GM18502 (cell line): ENCODE measurements around the gene NUDT5.
A peak's percentile ranks its signal among the peaks of the same experiment; 100 is the strongest.
"Not testable (repeated sequence)": the region's sequence is repeated elsewhere in the genome, so short reads cannot be mapped to it uniquely, and the experiment has no call there.

Experiments
- ATAC-seq: cut with Tn5 transposase; IDR thresholded peaks from one replicate; pipeline ENCODE4 v1.9.1; 2021; ENCODE audit warnings: mild to moderate bottlenecking; ENCODE audit not compliant: unreplicated experiment, poor library complexity

Gene NUDT5

GRCh38 chr10:12195603-12196506 is at the start of gene NUDT5, which contains the start of gene CDC123:
NUDT5 (minus strand) TSS chr10:12195891; CDS start chr10:12186291, 9,600 bp downstream.
CDC123 (plus strand) TSS chr10:12196188; CDS start chr10:12196246, 58 bp downstream.
- ATAC-seq, result peak; percentile 90

GRCh38 chr10:12243864-12244620 is 48.4 kb upstream of the NUDT5 start:
- ATAC-seq, result peak; percentile 48

GRCh38 chr10:12241810-12242529 is 46.3 kb upstream of the NUDT5 start:
- ATAC-seq, result peak; percentile 51

- ATAC-seq, result no peak
These were observed 43.1 kb upstream of the NUDT5 start for GRCh38 chr10:12238821-12239220.

- ATAC-seq, result no peak
These were observed 41.9 kb upstream of the NUDT5 start for GRCh38 chr10:12237265-12238220.

- ATAC-seq, result no peak
These were observed 40.1 kb upstream of the NUDT5 start for GRCh38 chr10:12235796-12236195.

- ATAC-seq, result no peak
These were observed 39.5 kb upstream of the NUDT5 start for GRCh38 chr10:12235116-12235694.

GRCh38 chr10:12234687-12235086 is 39.0 kb upstream of the NUDT5 start:
- ATAC-seq, result not testable (repeated sequence)

- no peak for ATAC-seq
These were observed 33.2 kb upstream of the NUDT5 start for GRCh38 chr10:12228851-12229250.

GRCh38 chr10:12226438-12226837 is 30.7 kb upstream of the NUDT5 start:
- ATAC-seq, result not testable (repeated sequence)

GRCh38 chr10:12225444-12225843 is 29.8 kb upstream of the NUDT5 start:
- ATAC-seq, result no peak

GRCh38 chr10:12221323-12222298 is 25.9 kb upstream of the NUDT5 start:
- ATAC-seq, result no peak

- no peak for ATAC-seq
These were observed 23.3 kb upstream of the NUDT5 start for GRCh38 chr10:12218991-12219390.

- no peak for ATAC-seq
These were observed 19.1 kb upstream of the NUDT5 start for GRCh38 chr10:12214763-12215218.

GRCh38 chr10:12214093-12214492 is 18.4 kb upstream of the NUDT5 start:
- no peak for ATAC-seq

GRCh38 chr10:12213621-12214020 is 17.9 kb upstream of the NUDT5 start:
- no peak for ATAC-seq

GRCh38 chr10:12212454-12212853 is 16.8 kb upstream of the NUDT5 start:
- ATAC-seq, result no peak

GRCh38 chr10:12208460-12208859 is 12.8 kb upstream of the NUDT5 start:
- ATAC-seq, result no peak
